ENCODE data around the gene EFNA4. TPM values are rescaled to one million over a fixed set of nuclear protein-coding genes. Genes with fewer than 3 reads are reported as not detected.

The EFNA4 gene
- total and polyA plus RNA-seq, 2 of the 4 experiments (the other 2 are of a cell fraction), result 3.8 to 11.8 TPM

GRCh38 chr1:155029513-155030242 is 33.9 kb upstream of the EFNA4 start:
- intact Hi-C loops (cut with micrococcal nuclease) (no loop called here), dilution Hi-C loops (cut with HindIII; ENCODE audit: low sequenced_read_pairs, unreplicated experiment) (no loop called here), in situ Hi-C loops (cut with MboI; ENCODE audit: low sequenced_read_pairs) (no loop called here)
- TF ChIP-seq RFX5 (IDR thresholded peaks at IDR 0.05; ENCODE audit: low read depth, low read length) (no peak), CHD1 (IDR thresholded peaks at IDR 0.05; ENCODE audit: low read depth, low read length) (no peak), BHLHE40 (IDR thresholded peaks at IDR 0.05; ENCODE audit: low read depth, low read length) (no peak), ELK1 (IDR thresholded peaks at IDR 0.05; ENCODE audit: borderline replicate concordance, low read depth, low read length) (no peak)
- Histone ChIP-seq H2BK20ac (ENCODE audit: low read depth, low read length) (no peak overlapping the region), H4K5ac (ENCODE audit: low read depth, low read length) (no peak overlapping the region), H2AK5ac (ENCODE audit: low read depth, low read length) (no peak overlapping the region), H2AK9ac (replicated peaks; ENCODE audit: low read depth, low read length, poor library complexity) (no peak overlapping the region), H2BK120ac (ENCODE audit: low read depth, low read length) (no peak overlapping the region), H3K79me1 (ENCODE audit: low read depth in 1 of 2, low read length in 2 of 2) (no peaks in the 10 kb centered on the region), H3K9ac (ENCODE audit: low read depth, low read length) (no peak overlapping the region), H2AFZ (replicated peaks; ENCODE audit: low read length, poor library complexity) (no peak overlapping the region), H3K23ac (ENCODE audit: low read depth, low read length) (no peak overlapping the region), H3K27ac (ENCODE audit: insufficient read depth, low read length) (no peak overlapping the region), H3K9me3 (ENCODE audit: control insufficient read depth, insufficient read depth, low read length) (no peaks in the 10 kb centered on the region), H2BK5ac (ENCODE audit: low read depth, low read length, poor library complexity, severe bottlenecking) (no peak overlapping the region), H3K36me3 (ENCODE audit: control insufficient read depth, insufficient read depth, low read length) (no peaks in the 10 kb centered on the region), H3K14ac (replicated peaks; ENCODE audit: low read depth, low read length) (no peak overlapping the region), H3K4me2 (ENCODE audit: low read depth, low read length) (no peak overlapping the region), H3K4me3 (ENCODE audit: insufficient read depth, low read depth, low read length) (no peak overlapping the region), H3K9me1 (ENCODE audit: insufficient read depth, low read length) (peaks cover 4% of the 10 kb centered on the region), H4K20me1 (ENCODE audit: insufficient read depth, low read length) (no peaks in the 10 kb centered on the region; the same call in 1 of the 2 replicates), H3K56ac (ENCODE audit: extremely low read depth, insufficient read depth, low read length) (no peak overlapping the region), H3K4me1 (ENCODE audit: control insufficient read depth, insufficient read depth, low read length) (peaks cover 3% of the 10 kb centered on the region; the same call in 1 of the 2 replicates), H4K91ac (ENCODE audit: insufficient read depth, low read depth, low read length) (no peak overlapping the region), H3K18ac (ENCODE audit: low read depth, low read length) (no peak overlapping the region), H3K4ac (ENCODE audit: low read depth, low read length) (no peak overlapping the region), H3K27me3 (ENCODE audit: control insufficient read depth, insufficient read depth, low read length) (peaks cover 33% of the 10 kb centered on the region), H2BK15ac (ENCODE audit: low read depth, low read length) (no peak overlapping the region), H4K8ac (ENCODE audit: low read depth in 2 of 2, low read length in 2 of 2) (no peak overlapping the region)
- BruUV-seq (replicated peaks), result no TSS peak
- 50% methylated on average over 1 of the region's 16 CpGs; no CpG with 5 or more reads in 1 of the 2 experiments for WGBS, 2 experiments (ENCODE audit: extremely low coverage in 2 of 2, insufficient read length in 1 of 2)
- ATAC-seq (ENCODE audit: low read depth) (no peak), DNase-seq (no peak)
- ChIA-PET POLR2A (ENCODE audit: unreplicated experiment) (no interaction called here), CTCF (no interaction called here)
